GM19239 (cell line): ENCODE results near the gene SMPD1.
A peak's percentile ranks its signal among the peaks of the same experiment; 100 is the strongest.

Experiments used
- DNase-seq: peaks from one replicate; pipeline ENCODE4 v3.0.0; 2011; ENCODE audit warnings: low spot score; ENCODE audit not compliant: insufficient read length
- FAIRE-seq: peaks from 2 replicates; lab custom pipeline; 2011; peaks lifted over from hg19 to GRCh38; lab: Jason Lieb, UNC

Gene SMPD1

DNA sequence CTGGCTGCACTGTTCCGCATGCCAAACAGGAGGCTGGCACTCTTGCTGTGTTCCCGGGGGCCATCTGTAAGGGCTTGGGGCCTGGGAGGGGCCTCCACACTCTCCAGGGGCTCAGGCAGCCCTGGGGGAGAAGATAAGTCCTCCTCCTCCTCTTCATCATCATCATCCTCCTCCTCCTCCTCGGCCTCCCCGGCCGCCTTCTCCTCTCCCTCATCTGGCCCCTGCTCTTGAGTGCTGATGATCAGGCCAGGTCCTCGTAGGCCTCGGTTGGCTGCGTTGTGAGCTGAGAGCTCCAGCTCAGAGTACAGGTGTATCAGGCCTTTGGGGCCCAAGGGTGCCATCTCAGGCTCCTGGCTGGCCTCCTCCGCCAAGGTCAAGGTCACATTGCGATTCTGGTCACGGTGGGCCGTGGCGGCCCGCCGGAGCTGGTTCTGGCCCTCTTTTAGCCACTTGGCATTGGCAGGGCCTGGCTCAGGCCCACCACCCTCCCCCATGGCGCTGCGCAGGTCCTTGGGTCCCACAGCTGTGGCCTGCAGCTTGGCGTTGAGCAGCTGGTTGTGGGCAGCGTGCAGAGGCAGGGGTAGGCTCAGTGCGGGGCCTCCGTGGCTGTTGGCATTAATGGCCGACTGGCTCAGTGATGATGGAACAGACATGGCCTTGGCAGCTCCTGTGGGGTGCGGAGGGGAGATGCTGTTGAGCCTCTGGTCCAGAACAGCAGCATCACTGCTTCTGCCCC is 20.6 kb downstream of the SMPD1 start:
- no peak for DNase-seq
- no peak for FAIRE-seq

DNA sequence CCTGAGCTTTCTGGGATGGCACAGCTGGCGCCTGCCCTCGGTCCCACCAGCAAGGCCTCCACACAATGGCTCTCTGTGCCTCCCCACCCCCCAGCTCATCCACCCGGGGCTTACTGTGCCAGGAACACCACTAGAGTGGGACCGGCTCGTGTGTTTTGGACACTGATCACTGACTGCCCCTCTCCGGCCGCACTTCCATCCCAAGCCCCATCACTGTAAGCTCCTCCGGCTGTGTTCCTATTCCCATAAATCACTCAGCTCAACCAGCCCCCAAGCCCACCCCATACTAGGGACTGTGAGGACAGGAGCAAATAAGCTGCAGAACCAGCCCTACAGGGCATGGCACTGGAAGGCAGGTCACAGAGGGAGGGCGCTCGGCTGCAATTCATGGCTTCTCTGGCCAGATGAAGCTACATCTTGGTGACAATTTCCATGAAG is 21.3 kb downstream of the SMPD1 start:
- FAIRE-seq, result no peak
- DNase-seq, result no peak

DNA sequence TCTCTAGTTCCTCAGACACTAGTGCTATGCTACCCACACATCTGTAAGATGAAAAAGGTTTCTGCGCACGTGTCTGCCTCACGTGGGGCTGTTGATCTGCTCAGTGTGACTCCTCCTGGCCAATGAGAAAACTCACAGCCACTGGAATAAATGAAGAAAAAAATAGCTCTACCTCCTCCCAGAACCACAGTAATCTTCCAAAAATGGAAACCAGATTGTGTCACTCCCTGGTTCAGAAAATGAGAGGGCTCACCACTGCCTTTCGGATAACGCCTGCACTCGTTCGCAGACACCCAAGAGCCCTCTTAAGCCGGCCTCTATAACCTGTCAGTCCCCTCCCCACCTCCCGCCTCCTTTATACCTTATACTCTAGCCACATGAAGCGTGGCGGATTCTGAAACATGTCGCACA is 23.5 kb downstream of the SMPD1 start:
- FAIRE-seq (no peak), DNase-seq (no peak)

DNA sequence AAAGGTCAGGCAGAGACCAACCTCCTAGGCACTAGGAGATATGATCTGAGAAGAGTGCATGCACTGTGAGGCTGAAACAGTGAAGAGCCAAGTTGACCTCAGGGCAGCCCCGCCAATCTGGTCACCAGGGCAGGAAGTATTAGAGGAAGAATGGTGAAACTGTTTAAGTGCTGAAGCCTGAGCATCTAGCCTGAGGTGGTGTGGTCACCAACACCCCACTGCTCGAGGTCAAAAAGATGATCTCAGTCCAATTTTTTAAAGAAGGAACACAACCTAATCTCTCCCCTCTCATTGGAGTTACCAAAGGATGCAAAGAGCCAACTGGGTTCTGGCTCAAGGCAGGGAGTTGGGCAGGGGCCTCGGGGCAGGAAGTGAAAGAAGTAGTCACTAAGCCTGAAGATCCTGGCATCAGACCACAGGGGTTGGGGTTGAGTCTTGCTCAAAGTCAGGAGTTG is 24.6 kb downstream of the SMPD1 start:
- DNase-seq, result no peak
- peak; percentile 66 for FAIRE-seq

DNA sequence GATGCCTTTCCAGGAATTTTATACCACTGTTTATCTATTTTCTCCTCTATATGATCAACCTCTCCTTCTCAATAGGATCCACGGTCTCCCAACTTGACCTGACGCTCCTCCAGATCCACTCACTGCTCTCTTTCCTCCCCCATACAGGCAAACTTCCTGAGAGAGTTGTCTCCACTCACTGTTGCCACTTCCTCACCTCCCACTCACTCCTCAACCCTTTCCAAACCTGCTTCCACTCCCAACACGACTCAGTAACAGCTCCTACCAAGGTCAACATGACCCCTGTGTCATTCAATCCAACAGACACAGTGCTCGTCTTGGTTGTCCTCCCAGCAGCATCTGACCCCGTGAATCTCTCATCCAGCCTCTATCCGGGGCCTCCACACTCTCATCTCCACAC is 25.5 kb downstream of the SMPD1 start:
- no peak for DNase-seq
- no peak for FAIRE-seq

DNA sequence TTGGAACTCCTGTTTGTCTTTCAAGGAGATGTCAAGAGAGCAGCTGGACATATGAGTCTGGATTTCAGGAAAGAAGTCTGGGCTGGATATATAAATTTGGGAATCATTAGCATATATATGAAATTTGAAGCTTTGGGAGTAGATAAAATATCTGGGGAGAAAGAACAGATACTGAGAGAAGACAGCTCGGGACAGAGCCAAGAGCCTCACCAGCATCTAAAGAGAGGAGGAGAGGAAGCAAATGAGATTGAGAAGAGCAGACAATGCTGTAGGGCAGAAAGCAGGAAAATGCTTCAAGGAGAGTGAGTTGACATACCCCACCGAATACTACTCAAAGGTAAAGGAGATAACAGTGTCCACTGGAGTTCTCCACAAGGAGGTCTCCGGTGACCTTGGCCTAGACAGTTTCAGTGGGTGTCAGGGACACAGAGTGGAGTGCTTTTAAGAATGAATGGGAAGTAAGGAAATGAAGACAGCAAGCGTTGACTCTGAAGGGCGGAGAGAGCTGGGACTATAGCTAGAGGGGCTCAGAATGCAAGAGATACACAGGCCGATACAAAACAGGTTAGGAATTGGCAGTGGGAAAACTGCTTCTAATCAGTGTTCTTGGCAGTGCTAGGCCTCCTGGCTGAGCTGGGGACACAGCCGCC is 27.8 kb downstream of the SMPD1 start:
- DNase-seq (no peak), FAIRE-seq (no peak)

DNA sequence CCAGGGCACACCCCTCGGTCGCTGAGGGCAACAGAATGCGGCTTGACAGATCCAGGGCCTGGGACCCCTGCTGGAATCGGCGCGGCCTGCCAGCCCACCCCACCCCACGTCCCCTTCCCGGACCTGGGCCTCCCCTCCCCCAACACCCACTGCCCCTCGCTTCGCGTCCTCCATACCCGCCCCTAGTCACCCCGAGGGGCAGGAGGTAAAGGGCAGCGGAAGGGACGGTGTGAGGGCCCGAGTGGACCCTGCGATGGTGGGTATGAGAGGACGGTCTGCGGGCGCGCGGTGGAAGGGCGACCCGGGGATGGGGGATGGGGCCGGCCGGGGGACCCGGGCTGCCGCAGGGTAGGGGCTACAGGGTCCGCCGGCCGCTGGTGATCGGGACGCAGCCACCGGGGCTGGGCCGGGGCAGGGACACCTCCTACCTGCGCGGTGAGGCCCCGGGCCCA is 28.3 kb downstream of the SMPD1 start:
- FAIRE-seq (no peak), DNase-seq (no peak)

DNA sequence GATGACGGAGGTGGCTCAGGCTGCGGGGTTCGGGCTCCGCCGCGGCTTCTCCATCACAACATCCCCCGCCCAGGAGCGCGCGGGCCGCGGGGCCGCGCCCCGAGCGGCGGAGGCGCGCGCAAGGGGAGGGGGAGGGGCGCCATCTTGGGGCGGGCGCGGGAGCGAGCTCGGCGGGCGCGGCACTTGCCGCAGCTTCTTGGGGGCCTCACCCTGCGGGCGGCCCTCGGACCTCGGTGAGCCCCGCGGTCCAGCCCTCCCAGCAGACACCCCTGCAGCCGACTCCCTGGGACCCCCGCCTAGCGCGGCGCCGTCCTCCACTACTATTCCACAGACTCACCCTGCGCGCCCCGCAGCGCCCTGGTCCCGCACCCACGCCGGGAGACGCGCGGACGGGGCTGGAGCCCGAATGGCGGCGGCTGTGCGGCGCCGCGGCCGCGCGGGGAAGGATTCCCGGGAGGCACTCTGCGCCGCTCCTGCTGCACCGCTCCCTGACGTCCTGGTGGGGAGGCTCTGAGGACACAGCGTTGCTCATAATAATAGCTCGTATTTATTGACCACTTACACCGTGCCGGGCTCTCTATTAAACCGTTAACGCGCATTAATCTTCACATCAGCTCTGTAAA is 28.8 kb downstream of the SMPD1 start, which contains the start of gene APBB1:
TSS of gene APBB1 (minus strand) at position 86 of the 623 bp plus-strand sequence. CDS start 7,747 bp downstream, outside the sequence.
- no peak for DNase-seq
- FAIRE-seq, result no peak

DNA sequence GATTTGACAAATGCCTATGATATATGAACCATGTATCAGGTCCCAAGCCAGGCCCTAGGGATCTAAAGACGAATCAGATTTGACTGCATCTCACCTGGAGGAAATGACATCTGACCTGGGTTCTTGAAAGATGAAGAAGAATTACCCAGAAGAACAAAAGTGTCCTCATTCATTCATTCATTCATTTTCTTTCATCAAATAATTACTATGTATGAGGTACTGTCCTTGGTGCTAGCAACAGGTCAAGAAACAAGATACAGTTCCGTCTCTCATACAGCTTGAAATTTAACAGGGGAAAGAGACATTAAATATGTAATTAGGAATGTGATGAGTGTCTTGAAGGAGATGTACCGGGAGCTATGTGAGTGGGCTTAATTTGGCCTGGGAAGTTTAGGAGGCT is 30.4 kb downstream of the SMPD1 start:
- DNase-seq (no peak), FAIRE-seq (no peak)

DNA sequence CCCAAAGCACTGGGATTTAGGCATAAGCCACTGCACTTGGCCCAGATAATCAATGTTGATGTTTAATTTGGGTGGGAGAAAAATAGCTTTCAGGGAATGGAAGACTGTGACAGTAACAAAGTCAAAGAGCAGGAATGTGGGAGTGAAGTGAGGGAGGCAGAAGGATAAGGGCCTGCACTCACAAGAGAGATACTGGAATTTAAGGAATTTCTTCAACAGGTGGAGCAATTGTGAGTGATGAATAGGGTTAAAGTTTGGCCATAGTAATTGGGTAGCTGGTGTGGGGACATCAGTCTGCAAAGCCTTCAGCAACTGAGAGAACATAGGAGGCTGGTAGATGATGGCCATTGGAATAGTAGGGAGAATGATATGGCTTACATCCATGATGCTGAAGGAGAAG is 37.2 kb downstream of the SMPD1 start:
- no peak for FAIRE-seq
- no peak for DNase-seq

DNA sequence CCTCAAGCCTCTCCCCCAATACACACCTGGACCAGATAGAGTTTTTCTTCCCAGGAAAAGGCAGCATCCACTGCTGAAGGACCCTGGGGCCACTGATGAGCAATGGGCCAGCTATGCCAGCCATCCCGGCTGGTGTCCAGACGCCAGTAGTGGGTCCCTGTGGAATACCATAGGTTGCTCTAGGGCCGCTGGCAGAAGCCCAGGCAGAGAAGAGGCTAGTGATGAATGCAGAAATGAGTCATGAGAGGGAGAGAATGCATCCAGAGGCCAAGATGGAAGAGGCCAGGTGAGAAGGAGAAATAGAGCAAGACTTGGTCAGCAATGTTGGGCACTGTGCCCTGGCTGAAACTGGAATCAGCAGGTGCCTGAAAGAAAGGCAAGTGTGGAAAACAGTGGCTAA is 41.6 kb downstream of the SMPD1 start:
- no peak for FAIRE-seq
- DNase-seq, result no peak

DNA sequence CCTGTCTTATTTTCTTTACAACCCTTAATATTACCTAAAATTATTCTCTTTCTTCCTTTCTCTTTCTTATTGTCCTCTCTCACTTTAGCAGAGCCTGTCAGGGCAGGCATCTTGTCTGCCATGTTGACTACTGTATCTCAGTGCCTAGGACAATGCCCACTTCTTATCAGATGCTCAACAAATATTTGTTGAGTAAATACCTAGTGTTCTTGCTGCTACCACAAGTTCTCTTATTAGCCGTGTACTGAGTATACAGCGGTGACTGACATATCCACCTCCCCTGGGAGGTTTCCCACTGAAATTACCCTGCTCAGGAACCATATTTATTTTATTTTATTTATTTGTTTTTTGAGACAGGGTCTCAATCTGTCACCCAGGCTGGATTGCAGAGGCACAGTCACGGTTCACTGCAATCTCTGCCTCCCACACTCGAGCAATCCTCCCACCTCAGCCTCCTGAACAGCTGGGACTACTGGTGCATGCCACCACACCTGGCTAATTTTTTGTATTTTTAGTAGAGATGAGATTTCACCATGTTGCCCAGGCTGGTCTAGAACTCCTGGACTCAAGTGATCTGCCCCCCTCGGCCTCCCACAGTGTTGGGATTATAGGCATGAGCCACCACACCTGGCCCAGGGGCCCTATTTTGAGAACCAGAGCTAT is 43.9 kb downstream of the SMPD1 start:
- FAIRE-seq (peak; percentile 63), DNase-seq (no peak)

DNA sequence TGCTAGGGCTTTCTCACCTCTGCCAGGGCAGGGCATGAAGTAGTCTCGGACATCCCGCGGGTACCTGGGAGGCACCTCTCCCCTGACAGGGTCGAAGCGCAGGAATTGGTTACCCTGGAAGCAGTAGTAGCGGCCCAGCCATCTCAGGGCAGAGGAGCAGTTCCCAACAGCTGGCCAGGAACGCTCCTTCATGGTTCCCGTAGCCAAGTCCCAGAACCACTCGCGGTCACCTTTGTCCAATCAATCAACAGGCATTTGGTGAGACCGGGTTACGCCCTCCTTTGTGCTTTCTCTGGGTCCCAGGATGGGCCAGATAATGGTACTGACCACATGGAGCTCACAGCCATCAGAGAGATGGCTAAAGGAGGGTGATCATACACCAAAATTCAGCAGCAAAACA is 47.1 kb downstream of the SMPD1 start:
- DNase-seq, result no peak
- FAIRE-seq, result no peak

DNA sequence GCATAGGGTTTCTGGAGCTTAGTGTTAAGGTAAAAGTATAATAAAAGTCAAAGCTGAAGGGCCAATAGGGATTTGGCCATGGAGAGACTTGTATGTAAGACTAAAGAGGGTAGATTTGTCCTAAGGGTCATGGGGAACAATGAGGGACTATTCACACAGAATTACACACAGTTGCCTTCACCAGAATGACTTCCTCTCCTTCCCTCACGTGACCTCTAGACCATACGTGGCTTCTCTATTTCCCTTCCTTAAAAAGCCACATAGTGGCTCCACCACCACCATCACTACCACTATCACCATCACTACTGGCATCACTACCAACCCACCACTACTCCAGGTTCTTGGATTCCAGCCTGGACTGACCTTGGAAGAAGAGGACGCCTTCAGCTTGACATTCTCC is 47.7 kb downstream of the SMPD1 start:
- no peak for DNase-seq
- FAIRE-seq, result no peak

DNA sequence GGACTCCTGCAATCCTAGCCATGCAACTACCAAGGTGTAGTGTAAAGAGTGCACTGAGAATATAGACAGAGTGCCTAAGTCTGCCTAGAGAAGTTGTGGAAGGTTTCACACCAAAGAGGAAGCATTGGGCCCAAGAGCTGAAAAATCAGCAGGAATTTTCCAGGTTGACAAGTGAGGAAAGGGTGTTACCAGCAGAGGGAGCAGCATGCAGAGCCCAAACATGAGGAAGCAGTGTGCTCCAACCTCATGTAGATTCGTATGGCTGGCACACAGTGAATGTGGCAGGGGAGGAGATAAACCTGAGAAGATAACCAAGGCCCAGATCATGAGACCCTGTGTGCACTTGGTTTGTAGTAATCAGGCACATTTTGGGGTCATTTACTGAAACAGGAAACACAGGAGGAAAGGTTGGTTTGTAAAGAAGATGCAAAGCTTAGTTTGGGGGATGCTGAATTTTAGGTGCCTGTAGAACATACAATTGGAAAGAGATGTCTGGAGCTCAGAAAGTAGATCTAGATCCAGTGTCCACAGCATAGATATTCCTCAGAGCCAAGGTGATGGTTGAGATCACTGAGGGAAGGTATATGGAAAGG is 48.8 kb downstream of the SMPD1 start:
- DNase-seq (no peak), FAIRE-seq (peak; percentile 74)

DNA sequence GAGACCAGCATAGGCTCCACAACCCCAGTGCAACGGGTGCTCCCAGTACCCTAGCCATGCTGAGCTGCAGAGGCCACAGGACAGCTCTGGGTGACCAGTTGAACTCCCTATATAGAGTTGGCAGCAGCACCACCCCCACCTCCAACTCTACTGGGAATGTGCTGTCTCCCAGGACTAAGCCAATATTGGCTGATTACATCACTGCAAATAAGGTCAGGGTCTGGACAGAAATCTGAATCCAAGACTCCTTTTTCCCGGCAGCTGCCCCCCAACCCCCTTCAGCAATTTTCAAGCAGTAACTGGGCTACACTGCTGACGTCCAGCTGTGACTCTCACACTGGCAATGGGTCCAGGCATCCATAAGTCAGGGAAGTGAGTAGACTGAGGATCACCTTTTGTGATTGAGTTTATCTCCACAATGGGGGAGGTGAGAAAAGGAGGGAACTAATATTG is 50.7 kb downstream of the SMPD1 start, which contains the start of gene HPX:
TSS of gene HPX (minus strand) at position 82 of the 453 bp plus-strand sequence. CDS start at position 58, 24 bp downstream.
- DNase-seq (no peak), FAIRE-seq (no peak)

DNA sequence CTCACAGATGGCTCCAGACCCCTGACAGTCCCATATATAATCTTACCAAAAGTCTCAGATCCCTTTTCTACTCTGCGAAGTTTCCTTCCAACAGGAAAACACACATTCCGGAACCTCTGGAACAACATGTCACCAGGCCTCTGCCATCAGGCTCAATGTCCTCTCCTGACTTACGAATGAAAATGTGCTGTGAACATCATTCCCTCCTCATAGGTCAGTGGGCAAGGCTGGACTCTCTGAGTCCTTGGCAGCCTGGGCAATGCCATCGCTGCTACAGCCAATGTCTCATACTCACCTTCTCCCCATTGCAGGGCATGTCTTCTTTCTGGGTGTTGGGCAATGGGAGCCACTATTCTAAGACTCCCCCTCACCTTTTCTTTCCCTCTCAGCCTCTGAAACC is 52.2 kb downstream of the SMPD1 start:
- DNase-seq (no peak), FAIRE-seq (no peak)

DNA sequence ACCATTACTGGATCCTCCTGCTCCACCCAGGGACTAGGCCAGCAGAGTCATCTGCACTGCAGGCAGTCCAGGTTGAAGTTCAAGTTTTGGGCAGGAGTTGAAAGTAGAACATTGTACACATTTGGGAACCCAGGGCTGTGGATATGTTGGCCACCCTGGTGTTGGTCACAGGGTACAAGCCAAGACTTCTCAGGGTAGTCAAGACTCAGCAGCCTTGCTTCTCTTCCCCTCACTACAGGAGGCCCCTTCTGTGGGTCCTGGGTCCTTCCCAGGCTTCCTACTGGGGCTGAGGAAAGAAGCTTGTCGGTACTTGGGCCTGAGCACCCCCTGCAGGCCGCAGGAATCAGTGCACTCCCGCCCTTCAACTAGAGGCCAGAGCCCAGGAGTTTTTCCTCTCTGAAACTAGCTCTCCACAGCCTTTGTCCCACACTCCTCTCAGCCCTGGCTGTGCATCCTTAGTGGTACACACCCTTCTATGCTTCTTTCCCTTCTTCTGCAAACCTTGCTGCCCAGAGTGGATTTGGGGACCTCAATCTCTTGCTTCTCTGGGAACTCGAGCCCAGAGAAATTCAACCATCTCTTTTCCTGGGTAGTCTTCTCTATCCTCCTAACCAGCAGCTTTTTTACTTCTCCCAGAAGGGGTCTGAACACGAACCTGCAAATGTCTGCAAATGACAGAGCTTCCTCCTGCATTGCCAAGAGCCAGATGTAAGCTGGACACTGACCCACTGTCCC is 53.2 kb downstream of the SMPD1 start:
- DNase-seq, result peak; percentile 51
- FAIRE-seq, result peak; percentile 28
